Bronchial epithelial cell (primary cell): ENCODE measurements around the gene SFMBT2. TPM values are rescaled to one million over a fixed set of nuclear protein-coding genes. Genes with fewer than 3 reads are reported as not detected.

Experiments
- DNase-seq: peaks from one replicate; pipeline ENCODE4 v3.0.0-alpha.2; 2010; ENCODE audit warnings: low read depth
- FAIRE-seq: peaks from 2 replicates; lab custom pipeline; 2011; peaks lifted over from hg19 to GRCh38; lab: Jason Lieb, UNC
- H3K27me3 ChIP-seq: 2 replicates; pipeline ENCODE4 v1.5.1; 2011; ENCODE audit warnings: low read length; ENCODE audit not compliant: control insufficient read depth, insufficient read depth
- H3K36me3 ChIP-seq: 2 replicates; pipeline ENCODE4 v1.5.1; 2011; ENCODE audit warnings: low read length; ENCODE audit not compliant: control insufficient read depth, insufficient read depth
- H3K4me3 ChIP-seq: 2 replicates; pipeline ENCODE4 v1.5.1; 2011; ENCODE audit warnings: mild to moderate bottlenecking, low read depth, low read length, control low read depth
- total RNA-seq: library from RNA; depleted of rRNA; stranded (reverse); fragments of >200 nt; gene quantifications from 2 replicates; pipeline ENCODE4 v1.2.1, GENCODE V29; 2014
- TF ChIP-seq, protein P1 (sequence below): IDR thresholded peaks from 2 replicates; pipeline ENCODE4 v1.5.1; 2011; ENCODE audit warnings: mild to moderate bottlenecking, moderate library complexity, low read length, control low read depth, inconsistent platforms; ENCODE audit not compliant: insufficient read depth, severe bottlenecking

Gene SFMBT2
- total RNA-seq, 1 donor from 2014 or later = under 0.01 TPM

DNA sequence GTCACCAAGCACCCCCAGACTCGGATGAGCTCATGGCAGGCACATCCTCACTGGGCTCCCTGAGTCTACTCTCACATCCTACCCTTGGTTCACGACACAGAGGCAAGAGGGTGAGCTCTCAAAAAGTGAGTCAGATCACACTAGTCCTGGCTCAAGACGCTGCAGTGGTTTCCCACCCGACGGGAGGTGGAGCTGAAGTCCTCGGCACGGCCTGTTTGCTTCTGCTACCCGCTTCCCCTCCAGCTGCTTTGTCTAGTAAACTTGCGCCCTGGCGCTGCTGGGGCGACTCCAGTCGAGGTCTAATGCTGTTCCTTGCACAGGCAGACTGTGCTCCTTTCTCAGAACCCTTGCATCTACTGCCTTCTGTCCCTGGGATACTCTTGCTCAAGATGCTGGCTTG lies 13.5 kb upstream of the SFMBT2 start:
- H3K27me3 ChIP-seq = no peaks in the 10 kb centered on the region
- no peak for DNase-seq
- TF ChIP-seq, protein P1, sequence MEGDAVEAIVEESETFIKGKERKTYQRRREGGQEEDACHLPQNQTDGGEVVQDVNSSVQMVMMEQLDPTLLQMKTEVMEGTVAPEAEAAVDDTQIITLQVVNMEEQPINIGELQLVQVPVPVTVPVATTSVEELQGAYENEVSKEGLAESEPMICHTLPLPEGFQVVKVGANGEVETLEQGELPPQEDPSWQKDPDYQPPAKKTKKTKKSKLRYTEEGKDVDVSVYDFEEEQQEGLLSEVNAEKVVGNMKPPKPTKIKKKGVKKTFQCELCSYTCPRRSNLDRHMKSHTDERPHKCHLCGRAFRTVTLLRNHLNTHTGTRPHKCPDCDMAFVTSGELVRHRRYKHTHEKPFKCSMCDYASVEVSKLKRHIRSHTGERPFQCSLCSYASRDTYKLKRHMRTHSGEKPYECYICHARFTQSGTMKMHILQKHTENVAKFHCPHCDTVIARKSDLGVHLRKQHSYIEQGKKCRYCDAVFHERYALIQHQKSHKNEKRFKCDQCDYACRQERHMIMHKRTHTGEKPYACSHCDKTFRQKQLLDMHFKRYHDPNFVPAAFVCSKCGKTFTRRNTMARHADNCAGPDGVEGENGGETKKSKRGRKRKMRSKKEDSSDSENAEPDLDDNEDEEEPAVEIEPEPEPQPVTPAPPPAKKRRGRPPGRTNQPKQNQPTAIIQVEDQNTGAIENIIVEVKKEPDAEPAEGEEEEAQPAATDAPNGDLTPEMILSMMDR = no peak
- H3K4me3 ChIP-seq = no peak overlapping the region
- FAIRE-seq = no peak
- no peaks in the 10 kb centered on the region for H3K36me3 ChIP-seq

DNA sequence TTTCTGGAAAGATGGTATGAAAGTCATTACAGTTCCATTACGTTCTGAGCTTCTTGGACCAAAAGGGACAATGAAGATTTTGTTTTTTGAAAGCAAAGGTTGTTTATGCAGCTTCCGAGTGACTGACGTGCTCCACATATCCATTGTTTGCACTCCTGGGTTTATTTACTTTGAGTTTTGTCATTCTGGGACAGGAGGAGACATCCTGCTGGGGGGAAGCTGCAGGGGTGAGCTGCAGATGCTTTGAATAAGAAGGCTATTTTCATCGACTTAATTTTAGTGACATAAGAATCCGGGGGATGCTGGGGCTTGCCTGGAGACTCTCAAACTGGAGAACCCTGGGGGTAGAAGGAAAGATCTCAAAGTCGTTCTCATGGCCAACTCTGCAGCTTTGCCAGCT lies 12.7 kb upstream of the SFMBT2 start:
- FAIRE-seq (no peak), DNase-seq (no peak)
- H3K4me3 ChIP-seq = no peak overlapping the region
- TF ChIP-seq, protein P1 = no peak
- H3K36me3 ChIP-seq = no peaks in the 10 kb centered on the region
- H3K27me3 ChIP-seq = no peaks in the 10 kb centered on the region

DNA sequence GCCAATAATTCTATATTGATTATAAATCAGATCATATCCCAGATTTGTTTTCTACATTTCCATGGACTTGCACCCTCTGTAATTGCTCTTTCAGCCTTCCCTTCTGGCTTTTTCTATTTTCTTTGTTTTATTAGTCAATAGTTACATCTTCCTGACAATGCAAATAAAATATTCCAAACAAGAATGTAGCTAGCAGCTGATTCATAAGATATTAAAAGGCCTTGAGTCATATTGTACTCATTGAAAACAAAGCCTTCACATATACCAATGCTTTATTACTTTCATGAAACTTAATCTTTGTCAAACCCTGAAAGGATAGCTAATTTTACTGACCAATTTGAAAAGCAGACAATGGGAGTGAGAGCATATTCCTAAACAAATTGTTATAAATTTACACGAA lies 10.7 kb upstream of the SFMBT2 start:
- no peak for FAIRE-seq
- no peaks in the 10 kb centered on the region for H3K27me3 ChIP-seq
- DNase-seq = peak; percentile 43
- H3K4me3 ChIP-seq = no peak overlapping the region
- TF ChIP-seq, protein P1 = no peak
- no peaks in the 10 kb centered on the region for H3K36me3 ChIP-seq

DNA sequence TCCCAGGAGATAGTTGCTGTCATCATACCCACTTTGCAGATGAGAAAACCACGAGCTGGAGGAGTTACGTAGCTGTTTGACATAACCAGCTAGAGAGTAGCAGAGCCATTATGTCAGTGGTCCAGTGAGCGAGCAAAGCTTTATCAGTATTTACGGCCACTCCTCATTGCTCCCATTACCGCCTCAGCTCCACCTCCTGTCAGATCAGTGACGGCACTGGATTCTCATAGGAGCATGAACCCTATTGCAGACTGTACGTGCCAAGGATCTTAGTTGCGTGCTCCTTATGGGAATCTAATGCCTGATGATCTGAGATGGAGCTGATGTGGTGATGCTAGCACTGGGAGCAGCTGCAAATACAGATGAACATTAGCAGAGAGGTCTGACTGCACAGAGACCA lies 9.2 kb upstream of the SFMBT2 start:
- TF ChIP-seq, protein P1 = no peak
- DNase-seq (no peak), FAIRE-seq (no peak)
- no peak overlapping the region for H3K4me3 ChIP-seq
- H3K27me3 ChIP-seq = no peaks in the 10 kb centered on the region
- H3K36me3 ChIP-seq = no peaks in the 10 kb centered on the region

DNA sequence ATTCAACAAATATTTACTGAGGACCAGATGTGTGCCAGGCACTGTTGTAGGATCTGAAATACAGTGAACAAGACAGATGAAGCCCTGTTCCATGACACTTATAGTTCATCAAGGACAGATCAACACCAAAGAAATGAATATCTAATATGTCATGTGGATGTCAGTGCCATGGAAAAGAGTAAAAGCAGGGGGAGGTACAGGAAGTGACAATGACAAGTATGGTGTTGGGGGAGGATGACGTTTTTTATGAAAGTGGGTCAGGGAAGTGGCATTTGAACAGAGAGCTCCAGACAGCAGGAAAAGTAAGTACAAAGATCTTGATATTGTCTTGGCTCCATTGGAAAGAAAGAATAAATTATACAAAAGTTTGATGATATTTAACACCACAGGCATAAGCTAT lies 7.0 kb upstream of the SFMBT2 start:
- no peaks in the 10 kb centered on the region for H3K36me3 ChIP-seq
- TF ChIP-seq, protein P1 = no peak
- H3K27me3 ChIP-seq = peaks cover 10% of the 10 kb centered on the region
- no peak for FAIRE-seq
- no peak overlapping the region for H3K4me3 ChIP-seq
- no peak for DNase-seq

DNA sequence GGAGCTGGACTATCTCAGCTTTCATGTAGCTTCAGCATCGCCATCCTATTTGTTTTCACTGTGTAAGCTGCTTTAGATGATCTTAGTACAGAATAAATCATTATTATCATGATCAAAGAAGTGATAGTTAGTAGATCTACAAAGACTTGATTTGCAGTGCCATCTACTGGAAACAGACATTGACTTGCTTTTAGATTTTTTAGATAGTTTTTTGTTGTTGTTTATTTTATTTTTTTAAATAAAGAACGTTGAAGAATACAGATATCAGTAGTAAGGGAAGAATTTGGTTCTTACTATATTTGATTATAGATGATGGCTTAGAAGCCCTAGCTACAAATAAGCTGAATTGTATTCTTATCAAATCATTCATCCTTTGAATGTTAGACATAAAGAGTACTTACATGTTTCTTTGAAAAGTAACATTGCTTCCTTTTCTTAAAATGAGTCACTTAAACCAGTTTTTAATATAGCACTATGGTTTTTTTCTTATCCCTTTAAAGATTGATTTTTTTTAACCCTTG lies 6.3 kb upstream of the SFMBT2 start:
- Histone ChIP-seq H3K27me3 (peaks cover 16% of the 10 kb centered on the region), H3K4me3 (no peak overlapping the region), H3K36me3 (no peaks in the 10 kb centered on the region)
- FAIRE-seq (no peak), DNase-seq (peak; percentile 60)
- TF ChIP-seq, protein P1 = peak; percentile 25
